Measurements from ENCODE around the gene ZFP36L1.

- TF ChIP-seq POLR2A (IDR thresholded peaks at IDR 0.05; ENCODE audit: borderline replicate concordance, extremely low read depth, insufficient read depth, insufficient read length) (no peak), ATF3 (IDR thresholded peaks at IDR 0.05) (no peak), EZH2 (IDR thresholded peaks at IDR 0.05) (no peak), CTCF (IDR thresholded peaks at IDR 0.05 in 2 of 3, conservative IDR thresholded peaks at IDR 0.05 in 1 of 3; ENCODE audit: borderline replicate concordance in 1 of 3, insufficient read depth in 1 of 3, low read depth in 2 of 3, low read length in 2 of 3) (no peak), YY1 (IDR thresholded peaks at IDR 0.05; ENCODE audit: extremely low read depth, insufficient replicate concordance, low read depth, low read length) (no peak), FOSL1 (IDR thresholded peaks at IDR 0.05; ENCODE audit: low read depth) (no peak), ELF1 (IDR thresholded peaks at IDR 0.05; ENCODE audit: borderline replicate concordance, low read depth) (no peak), MAX (IDR thresholded peaks at IDR 0.05) (no peak), EGR1 (IDR thresholded peaks at IDR 0.05; ENCODE audit: low read depth) (no peak), JUND (IDR thresholded peaks at IDR 0.05) (no peak), ZNF274 (IDR thresholded peaks at IDR 0.05; ENCODE audit: low read depth, low read length) (no peak), RAD21 (IDR thresholded peaks at IDR 0.05; ENCODE audit: low read depth) (no peak), EZH2phosphoT487 (IDR thresholded peaks at IDR 0.05; ENCODE audit: borderline replicate concordance) (no peak)
Observed at GRCh38 chr14:68794130-68794850, 1.4 kb upstream of the ZFP36L1 start.
